HL-60/S4 treated with phorbol 12-myristate 13-acetate at 8.2 ng/mL for 4 days and 3 days (cell line): ENCODE measurements around the gene IFNA10.
"Not testable (repeated sequence)": the region's sequence is repeated elsewhere in the genome, so short reads cannot be mapped to it uniquely, and the experiment has no call there.

ENCODE experiments used
- in situ Hi-C: fragments of 300-500 bp; cut with MboI; formaldehyde crosslinking; loops from 2 replicates; pipeline ENCODE4 v1.15.0; 2022; ENCODE audit warnings: low sequenced_read_pairs

The IFNA10 gene

DNA sequence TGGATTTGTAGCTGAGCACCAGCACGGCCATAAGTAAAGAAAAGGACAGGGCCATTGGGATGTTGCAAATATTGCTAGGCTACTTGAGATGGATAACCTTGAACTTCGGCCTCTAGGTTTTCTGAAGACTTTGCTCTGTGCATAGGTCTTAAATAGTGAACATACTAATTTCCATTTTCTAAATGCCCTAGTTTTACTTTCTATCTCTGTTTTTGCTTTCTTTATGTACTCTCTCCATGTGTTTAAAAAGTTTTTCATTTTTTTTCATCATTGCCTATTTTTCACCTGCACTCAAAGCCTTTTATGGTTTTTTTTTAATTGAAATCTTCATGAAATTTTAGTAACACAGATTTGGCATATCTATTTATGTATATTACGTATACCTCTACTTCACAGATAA, at the start of gene IFNA10:
TSS of gene IFNA10 (minus strand) at position 101 of the 400 bp plus-strand sequence. CDS start at position 55, 46 bp downstream.
- in situ Hi-C loops, result not testable (repeated sequence)

DNA sequence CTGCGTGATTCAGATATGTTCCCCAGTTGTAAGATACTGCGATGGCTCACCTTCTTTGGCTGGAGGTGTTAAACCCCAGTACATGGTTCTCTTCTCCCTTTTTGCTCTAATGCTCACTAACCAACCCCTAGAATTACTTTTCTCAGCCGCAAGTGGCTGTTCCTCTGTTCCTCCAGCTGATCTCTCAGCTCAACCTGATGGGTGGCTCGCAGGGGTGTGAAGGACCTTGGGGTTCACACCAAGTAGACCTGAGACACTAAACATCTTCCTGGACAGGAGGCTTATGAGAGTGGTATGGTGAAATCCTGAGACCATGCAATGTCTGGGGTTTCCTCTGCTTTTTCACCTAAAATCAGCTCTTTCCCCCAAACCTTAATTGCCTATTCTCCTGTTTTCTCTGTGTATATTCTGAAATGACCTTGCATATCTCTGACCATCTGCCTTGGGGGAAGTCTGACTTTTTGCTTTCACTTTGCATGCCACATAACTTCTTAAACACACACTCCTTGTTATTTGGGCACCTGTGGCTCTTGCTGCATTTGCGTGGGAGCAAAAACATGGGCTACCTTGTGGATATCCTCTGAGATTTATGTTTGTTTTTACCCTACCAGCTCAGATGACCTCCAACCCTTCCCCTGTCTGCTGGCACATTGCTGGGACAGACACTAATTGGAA, 48.7 kb upstream of the IFNA10 start:
- in situ Hi-C loops, result no loop called here

DNA sequence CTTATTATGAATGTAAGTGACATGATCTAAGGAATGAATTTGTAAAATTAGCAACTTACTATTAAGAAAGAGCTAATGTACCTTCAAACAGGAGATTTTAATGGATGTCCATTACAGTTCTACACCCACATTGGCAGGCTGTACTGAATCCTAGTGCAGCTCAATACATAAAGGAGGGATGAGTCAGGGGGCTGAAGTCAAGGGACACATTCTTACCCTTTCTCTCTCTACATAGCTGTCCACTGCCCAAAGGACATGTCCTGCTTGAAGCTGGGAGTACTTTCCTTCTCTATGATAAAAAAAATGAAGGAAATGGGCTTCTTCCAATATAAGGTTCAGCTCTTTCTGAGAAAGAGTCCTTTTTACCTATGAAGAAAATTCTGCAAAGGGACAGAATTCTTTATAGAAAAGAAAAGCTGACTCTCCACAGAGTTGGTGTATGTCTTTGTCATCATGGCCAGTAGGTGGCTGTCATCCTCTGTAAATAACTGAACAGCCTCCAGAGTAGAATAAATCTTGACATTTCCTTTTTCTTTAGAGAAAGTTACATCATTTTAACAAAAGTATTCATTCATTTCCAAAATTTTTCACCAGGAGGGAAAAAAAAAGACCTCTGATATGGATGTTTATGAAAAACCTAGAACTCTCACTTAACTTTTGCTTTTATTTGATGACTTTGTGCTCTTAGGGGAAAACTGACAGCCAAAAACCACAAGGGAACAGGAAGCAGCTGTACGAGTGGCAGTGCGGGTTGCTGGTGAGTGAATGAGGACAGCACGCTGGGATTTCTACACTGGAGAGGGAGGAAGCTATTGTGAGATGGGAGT, 46.0 kb upstream of the IFNA10 start:
- in situ Hi-C loops, result no loop called here

- in situ Hi-C loops, result no loop called here
These were observed 44.7 kb upstream of the IFNA10 start for GRCh38 chr9:21251638-21252037.

DNA sequence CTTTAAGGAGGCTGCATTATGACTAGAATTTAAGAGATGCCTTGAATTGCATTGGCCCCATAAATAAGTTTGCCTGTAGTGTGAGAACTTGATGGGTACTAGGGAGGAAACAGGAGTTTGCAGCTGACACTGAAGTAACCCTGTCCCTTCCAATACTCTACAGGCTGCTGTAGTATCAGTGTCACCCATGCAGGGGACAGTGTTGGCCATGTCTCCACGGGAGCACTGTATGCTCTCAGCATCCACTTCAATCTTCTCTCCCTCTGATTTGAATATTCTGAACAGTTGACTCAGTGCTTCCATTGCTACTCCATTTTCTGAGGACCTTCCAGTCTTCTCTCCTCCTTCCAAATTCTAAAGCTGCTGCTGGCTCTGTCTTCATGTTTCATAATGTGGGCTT, 44.2 kb upstream of the IFNA10 start:
- in situ Hi-C loops, result no loop called here

- in situ Hi-C loops, result no loop called here
These were observed 37.9 kb upstream of the IFNA10 start for GRCh38 chr9:21244836-21245235.

DNA sequence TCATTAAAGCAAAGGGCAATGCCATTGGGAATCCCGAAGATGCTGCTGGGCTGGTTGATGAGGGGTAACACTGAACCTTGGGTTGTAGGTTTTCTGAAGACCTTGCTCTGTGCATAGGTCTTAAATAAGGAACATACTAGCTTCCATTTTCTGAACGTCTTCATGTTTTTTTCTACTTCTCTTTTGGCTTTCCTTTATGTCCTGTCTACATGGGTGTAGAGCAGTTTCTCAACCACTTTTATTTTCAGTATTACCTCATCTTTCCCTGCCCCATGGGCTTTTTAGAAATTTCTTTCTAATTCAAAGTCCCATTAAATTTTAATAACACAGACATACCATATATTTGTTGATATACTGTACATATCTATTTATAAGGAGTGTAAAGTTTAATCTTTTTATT, 33.0 kb upstream of the IFNA10 start, which contains the start of gene IFNA14:
TSS of gene IFNA14 (minus strand) at position 95 of the 400 bp plus-strand sequence. CDS start at position 25, 70 bp downstream.
- in situ Hi-C loops, result no loop called here

DNA sequence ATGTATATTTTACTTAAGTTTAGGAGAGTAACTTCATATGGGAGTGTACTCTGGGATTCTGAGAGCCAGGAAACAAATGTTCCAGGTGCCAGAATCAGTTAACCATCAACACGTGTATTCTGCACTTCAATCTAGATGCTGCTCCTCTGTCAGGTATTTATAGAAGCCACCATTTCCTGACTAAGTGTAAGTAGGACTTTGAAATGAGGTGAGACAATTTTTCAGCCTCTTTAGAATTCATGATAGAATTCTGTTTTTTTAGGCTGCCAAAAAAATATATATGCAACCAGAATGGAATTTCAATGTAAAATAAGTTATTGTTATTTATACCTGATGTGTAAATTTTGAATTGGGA, 29.4 kb upstream of the IFNA10 start:
- in situ Hi-C loops, result not testable (repeated sequence)

DNA sequence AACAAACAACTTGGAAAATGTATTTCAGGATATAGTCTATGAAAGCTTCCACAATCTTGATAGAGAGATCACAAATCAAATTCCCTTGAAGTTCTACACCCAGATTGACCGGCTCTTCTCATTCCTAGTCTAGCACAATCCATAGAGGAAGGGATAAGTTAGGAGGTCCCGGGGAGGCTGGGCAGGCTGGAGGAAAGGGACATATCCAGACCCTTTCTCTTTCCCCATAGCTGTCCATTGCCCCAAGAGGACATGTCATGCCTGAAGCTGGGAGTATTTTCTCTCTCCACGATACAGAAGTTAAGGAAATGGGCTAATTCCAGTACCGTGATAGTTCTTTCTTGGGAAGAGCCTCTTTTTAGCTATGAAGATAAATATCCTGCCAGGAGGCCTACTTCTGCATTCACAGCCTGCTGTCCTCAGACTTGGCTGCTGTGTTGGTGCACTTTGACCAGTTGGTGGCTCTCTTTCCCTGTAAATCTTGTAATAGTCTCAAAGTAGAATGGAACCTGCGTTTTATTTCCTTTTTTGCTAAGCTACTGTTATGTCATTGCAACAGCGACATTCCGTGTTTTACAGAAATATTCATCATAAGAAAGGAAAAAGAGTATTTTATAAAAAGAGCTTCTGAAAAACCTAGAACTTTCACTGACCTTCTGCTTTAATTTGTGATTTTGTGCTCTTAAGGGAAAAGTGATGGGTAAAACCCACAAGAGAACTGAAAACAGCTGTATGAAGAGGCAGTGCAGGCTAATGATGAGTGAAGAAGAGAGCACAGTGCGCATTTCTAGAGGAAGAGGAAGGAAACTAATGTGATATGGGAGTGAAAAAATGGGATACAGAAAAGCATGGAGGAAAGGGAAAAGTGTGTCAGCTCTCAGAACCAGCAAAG, 28.8 kb upstream of the IFNA10 start:
- in situ Hi-C loops, result not testable (repeated sequence)

- in situ Hi-C loops, result no loop called here
These were observed 27.3 kb upstream of the IFNA10 start for GRCh38 chr9:21234153-21234687.

- in situ Hi-C loops, result no loop called here
These were observed 26.3 kb upstream of the IFNA10 start for GRCh38 chr9:21233258-21233657.

DNA sequence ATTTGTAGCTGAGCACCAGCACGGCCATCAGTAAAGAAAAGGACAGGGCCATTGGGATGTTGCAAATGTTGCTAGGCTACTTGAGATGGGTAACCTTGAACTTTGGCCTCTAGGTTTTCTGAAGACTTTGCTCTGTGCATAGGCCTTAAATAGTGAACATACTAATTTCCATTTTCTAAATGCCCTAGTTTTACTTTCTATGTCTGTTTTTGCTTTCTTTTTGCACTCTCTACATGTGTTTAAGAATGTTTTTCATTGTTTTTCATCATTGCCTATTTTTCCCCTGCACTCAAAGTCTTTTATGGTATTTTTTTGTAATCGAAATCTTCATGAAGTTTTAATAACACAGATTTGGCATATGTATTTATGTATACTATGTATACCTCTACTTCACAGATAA, 21.2 kb upstream of the IFNA10 start, which contains the start of gene IFNA17:
TSS of gene IFNA17 (minus strand) at position 101 of the 400 bp plus-strand sequence. CDS start at position 52, 49 bp downstream.
- in situ Hi-C loops, result no loop called here

DNA sequence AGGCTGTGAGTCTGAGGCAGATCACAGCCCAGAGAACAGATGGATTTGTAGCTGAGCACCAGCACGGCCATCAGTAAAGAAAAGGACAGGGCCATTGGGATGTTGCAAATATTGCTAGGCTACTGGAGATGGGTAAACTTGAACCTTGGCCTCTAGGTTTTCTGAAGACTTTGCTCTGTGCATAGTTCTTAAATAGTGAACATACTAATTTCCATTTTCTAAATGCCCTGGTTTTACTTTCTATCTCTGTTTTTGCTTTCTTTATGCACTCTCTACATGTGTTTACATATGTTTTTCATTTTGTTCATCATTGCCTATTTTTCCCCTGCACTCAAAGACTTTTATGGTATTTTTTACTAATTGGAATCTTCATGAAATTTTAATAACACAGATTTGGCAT, 10.3 kb upstream of the IFNA10 start, which contains the start of gene IFNA16:
TSS of gene IFNA16 (minus strand) at position 101 of the 400 bp plus-strand sequence. CDS start at position 95, 6 bp downstream.
- in situ Hi-C loops, result not testable (repeated sequence)

- in situ Hi-C loops, result not testable (repeated sequence)
These were observed 6.7 kb upstream of the IFNA10 start for GRCh38 chr9:21213411-21214326.

DNA sequence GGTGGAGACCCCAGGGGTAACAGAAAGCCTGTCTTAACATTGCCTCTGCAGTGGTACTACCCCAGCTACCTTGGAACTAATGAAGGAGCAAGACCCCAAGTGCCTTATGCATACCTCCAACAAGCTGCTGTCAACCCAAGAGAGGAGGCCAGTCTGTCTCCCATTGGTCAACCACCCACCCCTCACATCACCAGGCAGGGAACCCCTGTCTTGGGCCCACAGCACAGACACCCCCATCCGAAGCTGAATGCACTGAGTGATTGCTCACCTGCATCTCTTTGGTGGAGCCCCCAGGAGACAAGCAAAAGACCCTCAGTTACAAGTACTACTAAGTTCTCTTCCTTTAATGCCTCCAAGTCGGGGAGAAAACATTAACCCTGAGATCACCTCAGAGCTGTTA, 5.2 kb upstream of the IFNA10 start:
- in situ Hi-C loops, result not testable (repeated sequence)

- in situ Hi-C loops, result not testable (repeated sequence)
These were observed 3.8 kb upstream of the IFNA10 start for GRCh38 chr9:21210782-21211181.

DNA sequence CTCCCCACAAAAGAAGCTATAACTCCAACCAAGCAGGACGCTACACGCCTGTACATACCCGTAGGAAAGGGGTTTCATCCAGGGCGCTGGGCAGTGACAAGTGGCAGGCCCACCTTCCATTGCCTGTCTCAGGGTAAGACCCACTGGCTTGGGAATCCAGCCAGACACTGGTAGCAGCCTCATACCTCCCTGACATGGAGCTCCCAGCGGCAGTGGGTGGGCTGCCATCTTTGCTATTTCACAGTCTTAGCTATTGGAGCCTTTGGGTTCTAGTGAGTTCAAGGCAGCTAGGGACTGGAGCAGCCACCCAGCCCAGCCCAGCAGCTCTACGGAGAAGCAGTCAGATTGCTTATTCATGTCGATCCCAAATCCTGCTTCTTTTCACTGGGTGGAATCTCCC, 3.4 kb upstream of the IFNA10 start:
- in situ Hi-C loops, result no loop called here

- in situ Hi-C loops, result no loop called here
These were observed 1.7 kb downstream of the IFNA10 start for GRCh38 chr9:21205204-21205603.

DNA sequence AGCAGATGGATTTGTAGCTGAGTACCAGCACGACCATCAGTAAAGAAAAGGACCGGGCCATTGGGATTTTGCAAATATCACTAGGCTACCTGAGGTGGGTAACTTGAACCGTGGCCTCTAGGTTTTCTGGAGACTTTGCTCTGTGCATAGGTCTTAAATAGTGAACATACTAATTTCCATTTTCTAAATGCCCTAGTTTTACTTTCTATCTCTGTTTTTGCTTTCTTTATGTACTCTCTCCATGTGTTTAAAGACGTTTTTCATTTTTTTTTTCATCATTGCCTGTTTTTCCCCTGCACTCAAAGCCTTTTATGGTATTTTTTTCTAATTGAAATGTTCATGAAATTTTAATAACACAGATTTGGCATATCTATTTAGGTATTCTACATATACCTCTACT, 4.8 kb downstream of the IFNA10 start, which contains the start of gene IFNA7:
TSS of gene IFNA7 (minus strand) at position 101 of the 400 bp plus-strand sequence. CDS start at position 61, 40 bp downstream.
- in situ Hi-C loops, result not testable (repeated sequence)
